BJ (cell line): ENCODE data around the gene HEMGN. TPM values are rescaled to one million over a fixed set of nuclear protein-coding genes. Genes with fewer than 3 reads are reported as not detected.

Source experiments
- CTCF ChIA-PET: fragments of 350-600 bp; formaldehyde crosslinking; extraction: SDS; loops from one replicate; lab custom pipeline; 2021; ENCODE audit warnings: antibody characterized with exemption, inconsistent platforms; lab: Yijun Ruan, JAX
- POLR2A ChIA-PET: fragments of 300-600 bp; sonication (Branson Sonifier 250); formaldehyde crosslinking; extraction: SDS; loops from one replicate; lab custom pipeline; 2021; ENCODE audit warnings: antibody characterized with exemption; lab: Charles Lee
- DNase-seq: peaks from one replicate; pipeline ENCODE4 v3.0.0-alpha.2; 2011; ENCODE audit warnings: low read depth
- H3K27me3 ChIP-seq: 2 replicates; pipeline ENCODE4 v1.6.0; 2011; ENCODE audit warnings: low read length; ENCODE audit not compliant: control insufficient read depth, insufficient read depth
- H3K36me3 ChIP-seq: 2 replicates; pipeline ENCODE4 v1.5.1; 2011; ENCODE audit warnings: low read length; ENCODE audit not compliant: control insufficient read depth, insufficient read depth
- H3K4me3 ChIP-seq: 2 replicates; pipeline ENCODE4 v1.5.1; 2011; ENCODE audit warnings: low read depth, mild to moderate bottlenecking, control low read depth, low read length
- polyA plus RNA-seq: library from polyadenylated mRNA; depleted of rRNA; stranded (reverse); fragments of >200 nt; gene quantifications from 2 replicates; pipeline ENCODE4 v1.2.3, GENCODE V29; 2011
- TF ChIP-seq, protein P1 (sequence below): IDR thresholded peaks from 2 replicates; pipeline ENCODE4 v1.5.1; 2011; ENCODE audit warnings: low read depth, mild to moderate bottlenecking, control low read depth, inconsistent platforms, low read length, moderate library complexity; ENCODE audit not compliant: insufficient read depth

The HEMGN gene
- polyA plus RNA-seq, 1 experiment = not detected

- no peak for DNase-seq
- peaks cover 8% of the 10 kb centered on the region for H3K27me3 ChIP-seq
- no peak overlapping the region for H3K4me3 ChIP-seq
- H3K36me3 ChIP-seq = no peaks in the 10 kb centered on the region
- CTCF ChIA-PET = interaction anchor here (1.2 kb wide), 1 partner anchor 54 kb away, joined by 3 read pairs; the partner anchor contains the start of gene ANP32B
- TF ChIP-seq, protein P1, sequence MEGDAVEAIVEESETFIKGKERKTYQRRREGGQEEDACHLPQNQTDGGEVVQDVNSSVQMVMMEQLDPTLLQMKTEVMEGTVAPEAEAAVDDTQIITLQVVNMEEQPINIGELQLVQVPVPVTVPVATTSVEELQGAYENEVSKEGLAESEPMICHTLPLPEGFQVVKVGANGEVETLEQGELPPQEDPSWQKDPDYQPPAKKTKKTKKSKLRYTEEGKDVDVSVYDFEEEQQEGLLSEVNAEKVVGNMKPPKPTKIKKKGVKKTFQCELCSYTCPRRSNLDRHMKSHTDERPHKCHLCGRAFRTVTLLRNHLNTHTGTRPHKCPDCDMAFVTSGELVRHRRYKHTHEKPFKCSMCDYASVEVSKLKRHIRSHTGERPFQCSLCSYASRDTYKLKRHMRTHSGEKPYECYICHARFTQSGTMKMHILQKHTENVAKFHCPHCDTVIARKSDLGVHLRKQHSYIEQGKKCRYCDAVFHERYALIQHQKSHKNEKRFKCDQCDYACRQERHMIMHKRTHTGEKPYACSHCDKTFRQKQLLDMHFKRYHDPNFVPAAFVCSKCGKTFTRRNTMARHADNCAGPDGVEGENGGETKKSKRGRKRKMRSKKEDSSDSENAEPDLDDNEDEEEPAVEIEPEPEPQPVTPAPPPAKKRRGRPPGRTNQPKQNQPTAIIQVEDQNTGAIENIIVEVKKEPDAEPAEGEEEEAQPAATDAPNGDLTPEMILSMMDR = no peak
- POLR2A ChIA-PET = no interaction called here
Measured at GRCh38 chr9:97928986-97929604, 8.9 kb downstream of the HEMGN start.

DNA sequence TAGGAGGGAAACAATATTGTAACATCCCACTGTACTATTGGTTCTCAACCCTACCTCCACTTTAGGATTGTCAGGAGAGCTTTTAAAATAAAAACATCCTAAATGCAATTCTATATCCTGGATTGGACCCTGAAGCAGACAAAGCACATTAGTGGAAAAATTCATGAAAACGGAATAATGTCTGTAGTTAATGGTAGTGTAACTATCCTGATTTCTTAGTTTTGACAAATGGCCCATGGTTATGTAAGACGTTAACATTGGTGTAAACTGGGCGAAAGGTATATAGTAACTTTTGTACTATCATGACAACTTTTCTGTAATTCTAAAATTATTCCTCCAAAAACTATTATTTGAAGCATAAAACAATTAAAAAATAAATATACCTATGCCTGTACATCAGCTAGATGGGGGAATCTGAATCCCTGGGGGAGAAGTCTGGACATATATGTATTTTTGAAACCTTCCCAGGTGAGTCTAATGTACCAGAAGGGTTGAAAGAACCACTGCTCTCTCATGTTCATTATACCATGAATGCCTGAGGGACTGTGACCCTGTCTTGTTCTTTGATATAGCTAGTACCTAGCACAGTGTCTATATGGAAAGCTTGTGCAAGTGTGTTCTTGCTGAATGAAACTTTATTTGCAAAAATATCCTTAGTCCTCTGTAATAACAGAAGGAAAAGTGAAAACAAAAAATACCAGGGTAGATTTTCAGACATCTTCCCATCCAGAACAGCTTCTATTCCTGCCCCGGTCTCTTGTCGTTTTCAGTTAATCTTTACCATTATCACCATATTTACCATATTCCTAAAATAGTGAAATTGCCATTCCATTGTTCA, 12.3 kb downstream of the HEMGN start:
- DNase-seq = no peak
- Histone ChIP-seq H3K36me3 (no peaks in the 10 kb centered on the region), H3K4me3 (no peak overlapping the region), H3K27me3 (peaks cover 8% of the 10 kb centered on the region)
- POLR2A ChIA-PET = no interaction called here
- CTCF ChIA-PET = interaction anchor here (0.9 to 1.1 kb wide), 3 partner anchors 21 to 280 kb away, joined by 3 read pairs; partner anchors contain the start of gene ANP32B
- TF ChIP-seq, protein P1 = no peak

GRCh38 chr9:97924386-97924785, 13.6 kb downstream of the HEMGN start:
- Histone ChIP-seq H3K4me3 (no peak overlapping the region), H3K36me3 (no peaks in the 10 kb centered on the region), H3K27me3 (0 out of 2 replicates have a peak, but pooled peaks cover 2% of the 10 kb centered on the region)
- TF ChIP-seq, protein P1 = no peak
- CTCF ChIA-PET = interaction anchor here (0.8 to 4.3 kb wide), 17 partner anchors 11 to 851 kb away, joined by 3 to 37 read pairs (median 5); partner anchors contain the start of genes HEMGN, TBC1D2 and TRIM14
- no peak for DNase-seq
- POLR2A ChIA-PET = no interaction called here

DNA sequence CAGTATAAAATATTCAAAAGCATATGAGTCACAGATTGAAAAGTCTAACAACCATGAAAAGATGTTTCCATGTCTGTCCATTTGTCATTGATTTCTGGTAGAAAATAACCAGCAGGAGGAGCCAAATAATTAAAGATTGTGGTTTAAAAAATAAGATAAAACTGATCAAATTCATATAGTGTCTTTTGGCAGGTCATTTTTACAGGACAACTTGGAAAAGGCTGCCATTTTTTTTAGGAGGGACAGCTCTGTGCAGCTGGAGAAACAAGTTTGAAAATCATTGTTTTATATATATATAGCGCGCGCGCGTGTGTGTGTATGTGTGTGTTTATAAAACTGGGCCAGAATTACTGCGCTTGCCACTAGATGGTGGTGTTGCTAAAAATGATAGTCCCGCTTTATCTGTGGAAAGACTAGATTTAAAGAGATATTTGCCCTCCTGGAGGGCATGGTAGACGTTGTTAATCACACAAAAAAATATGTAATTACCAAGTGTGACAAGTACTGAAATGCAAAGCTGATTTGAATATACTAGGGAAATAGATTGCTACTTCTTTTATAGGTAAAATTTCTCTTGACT, 14.4 kb downstream of the HEMGN start:
- TF ChIP-seq, protein P1 = peak; percentile 71
- 0 out of 2 replicates have a peak, but pooled peaks cover 2% of the 10 kb centered on the region for H3K27me3 ChIP-seq
- POLR2A ChIA-PET = no interaction called here
- peak overlapping the region; percentile 15; the same call in 1 of the 2 replicates for H3K4me3 ChIP-seq
- peak; percentile 20 for DNase-seq
- H3K36me3 ChIP-seq = no peaks in the 10 kb centered on the region
- CTCF ChIA-PET = interaction anchor here (0.6 to 4.3 kb wide), 31 partner anchors 12 to 867 kb away, joined by 3 to 37 read pairs (median 4); partner anchors contain the start of genes CORO2A, HEMGN, NANS and TBC1D2
